ENCODE measurements around the gene HCAR1.
"Not testable (repeated sequence)": the region's sequence is repeated elsewhere in the genome, so short reads cannot be mapped to it uniquely, and the experiment has no call there.

HCAR1 gene

GRCh38 chr12:122684297-122684813, 46.3 kb downstream of the HCAR1 start:
- DNase-seq = no peak
- intact Hi-C loops (cut with DNase I) = no loop called here

- intact Hi-C loops (cut with DNase I) = no loop called here
- peak in 14 of 42 donors; percentile 4 to 47 (median 12) for DNase-seq
These were observed 48.8 kb downstream of the HCAR1 start for GRCh38 chr12:122681814-122682213.

GRCh38 chr12:122680989-122681388, 49.7 kb downstream of the HCAR1 start:
- intact Hi-C loops (cut with DNase I); DNase-seq: not testable (repeated sequence)

GRCh38 chr12:122676781-122677180, 53.9 kb downstream of the HCAR1 start:
- intact Hi-C loops (cut with DNase I); DNase-seq: not testable (repeated sequence)
